ENCODE results near the gene ADAM10.

The ADAM10 gene

DNA sequence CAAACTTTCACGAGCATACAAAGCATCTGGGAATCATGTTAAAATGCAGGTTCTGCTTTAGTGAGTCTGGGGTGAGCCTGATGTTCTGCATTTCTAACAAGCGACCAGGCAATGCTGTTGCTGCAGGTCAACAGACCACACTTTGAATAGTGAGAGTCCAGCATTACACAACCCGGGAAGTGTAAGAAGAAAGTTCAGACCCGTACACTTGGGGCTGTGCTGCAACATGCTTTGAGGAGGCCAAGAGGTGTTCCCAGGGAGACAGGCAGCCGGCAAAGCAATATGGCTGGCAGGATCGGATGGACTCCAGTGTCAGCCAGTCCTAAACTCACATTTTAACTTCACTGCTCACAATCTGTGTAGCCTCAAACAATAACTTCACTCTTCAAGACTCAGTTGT lies 183.5 kb downstream of the ADAM10 start:
- DNase-seq (ENCODE audit: insufficient read length): no peak
- no peak for FAIRE-seq
- TF ChIP-seq POLR2AphosphoS5 (IDR thresholded peaks at IDR 0.05; ENCODE audit: low read depth, low read length) (no peak), POLR2A (IDR thresholded peaks at IDR 0.05; ENCODE audit: low read depth, low read length) (no peak), TAF1 (IDR thresholded peaks at IDR 0.05; ENCODE audit: borderline replicate concordance, low read depth, low read length) (no peak)

GRCh38 chr15:58565619-58566018 lies 183.9 kb downstream of the ADAM10 start:
- no peak for DNase-seq (ENCODE audit: insufficient read length)
- no peak for FAIRE-seq
- no peak for TF ChIP-seq TAF1 (IDR thresholded peaks at IDR 0.05; ENCODE audit: borderline replicate concordance, low read depth, low read length)
- TF ChIP-seq POLR2A (IDR thresholded peaks at IDR 0.05; ENCODE audit: low read depth, low read length): no peak
- TF ChIP-seq POLR2AphosphoS5 (IDR thresholded peaks at IDR 0.05; ENCODE audit: low read depth, low read length): no peak

GRCh38 chr15:58564981-58565380 lies 184.5 kb downstream of the ADAM10 start:
- TF ChIP-seq POLR2AphosphoS5 (IDR thresholded peaks at IDR 0.05; ENCODE audit: low read depth, low read length) (no peak), POLR2A (IDR thresholded peaks at IDR 0.05; ENCODE audit: low read depth, low read length) (no peak), TAF1 (IDR thresholded peaks at IDR 0.05; ENCODE audit: borderline replicate concordance, low read depth, low read length) (no peak)
- FAIRE-seq (no peak), DNase-seq (ENCODE audit: insufficient read length) (no peak)

DNA sequence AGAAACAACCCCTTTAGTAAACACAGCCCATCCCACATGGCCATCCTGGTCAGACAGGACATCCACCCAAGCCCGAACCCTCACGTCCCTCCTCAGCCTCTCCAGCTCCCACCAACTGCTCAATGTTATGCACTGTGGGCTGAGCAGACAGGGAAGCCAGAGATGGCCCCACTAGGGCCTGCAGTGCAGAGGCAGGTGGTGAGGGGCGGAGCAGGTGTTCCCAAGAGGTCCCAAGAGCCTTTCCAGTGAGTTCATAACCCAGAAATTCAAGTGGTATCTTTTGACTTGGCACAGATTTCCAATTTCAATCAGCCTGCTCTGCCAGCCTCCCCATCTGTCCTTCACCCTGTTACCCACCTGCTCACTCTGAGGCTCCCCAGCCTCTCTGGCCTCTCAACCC lies 187.4 kb downstream of the ADAM10 start:
- DNase-seq (ENCODE audit: insufficient read length) (no peak), FAIRE-seq (no peak)
- TF ChIP-seq POLR2AphosphoS5 (IDR thresholded peaks at IDR 0.05; ENCODE audit: low read depth, low read length) (no peak), TAF1 (IDR thresholded peaks at IDR 0.05; ENCODE audit: borderline replicate concordance, low read depth, low read length) (no peak), POLR2A (IDR thresholded peaks at IDR 0.05; ENCODE audit: low read depth, low read length) (no peak)

- no peak for FAIRE-seq
- TF ChIP-seq POLR2A (IDR thresholded peaks at IDR 0.05; ENCODE audit: low read depth, low read length): no peak
- TF ChIP-seq TAF1 (IDR thresholded peaks at IDR 0.05; ENCODE audit: borderline replicate concordance, low read depth, low read length): no peak
- no peak for TF ChIP-seq POLR2AphosphoS5 (IDR thresholded peaks at IDR 0.05; ENCODE audit: low read depth, low read length)
- no peak for DNase-seq (ENCODE audit: insufficient read length)
Measured at GRCh38 chr15:58561321-58561720, 188.2 kb downstream of the ADAM10 start.

DNA sequence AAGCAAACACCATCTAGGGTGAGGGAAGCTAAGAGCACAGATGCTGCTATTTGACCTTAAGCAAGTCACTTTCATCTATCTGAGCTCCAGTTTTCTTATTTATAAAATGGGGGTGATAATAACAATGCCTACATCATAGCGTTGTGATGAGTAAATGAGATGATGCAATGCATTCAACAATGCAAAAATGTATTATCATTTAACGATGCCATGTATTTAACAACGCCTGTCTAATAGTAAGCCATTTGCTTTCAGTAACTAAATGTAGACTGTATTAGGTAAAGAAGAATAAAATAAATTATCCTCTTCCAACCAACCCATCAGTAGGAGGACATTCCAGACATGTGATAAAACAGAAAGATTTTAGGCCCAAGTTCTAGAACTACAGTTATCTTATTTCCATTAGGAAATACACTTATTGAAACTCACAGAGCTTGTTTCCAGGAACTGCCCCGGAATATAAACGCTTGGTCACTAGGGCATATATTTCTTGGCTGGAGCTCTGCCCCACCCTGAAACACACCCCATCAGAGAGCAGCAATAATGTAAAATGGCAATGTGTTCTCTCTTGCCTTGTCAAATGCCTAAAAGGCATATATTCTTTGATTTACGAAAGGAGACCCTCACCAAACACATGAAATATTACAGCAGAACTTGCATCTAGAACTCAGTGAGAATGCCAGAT lies 189.5 kb downstream of the ADAM10 start:
- DNase-seq (ENCODE audit: insufficient read length): no peak
- no peak for TF ChIP-seq POLR2AphosphoS5 (IDR thresholded peaks at IDR 0.05; ENCODE audit: low read depth, low read length)
- TF ChIP-seq TAF1 (IDR thresholded peaks at IDR 0.05; ENCODE audit: borderline replicate concordance, low read depth, low read length): no peak
- no peak for TF ChIP-seq POLR2A (IDR thresholded peaks at IDR 0.05; ENCODE audit: low read depth, low read length)
- no peak for FAIRE-seq

DNA sequence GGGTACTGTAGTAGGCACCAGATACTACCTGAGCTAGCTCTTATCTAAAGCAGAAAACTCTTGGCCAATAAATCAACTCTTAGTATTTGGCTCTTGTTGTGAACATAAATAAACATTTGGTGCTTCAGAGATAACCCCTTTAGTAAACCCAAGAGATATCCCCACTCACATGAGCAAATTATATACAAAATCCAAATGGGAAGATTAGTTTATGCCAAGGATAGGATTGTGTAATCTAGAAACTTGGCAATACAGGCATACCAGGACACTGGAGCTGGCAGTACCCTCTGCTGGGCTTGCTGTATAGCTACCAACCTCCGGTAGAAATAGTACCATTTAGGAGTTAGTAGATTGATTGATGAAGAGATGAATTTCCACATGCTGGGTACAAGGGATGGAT lies 190.7 kb downstream of the ADAM10 start:
- no peak for TF ChIP-seq TAF1 (IDR thresholded peaks at IDR 0.05; ENCODE audit: borderline replicate concordance, low read depth, low read length)
- no peak for TF ChIP-seq POLR2A (IDR thresholded peaks at IDR 0.05; ENCODE audit: low read depth, low read length)
- no peak for TF ChIP-seq POLR2AphosphoS5 (IDR thresholded peaks at IDR 0.05; ENCODE audit: low read depth, low read length)
- no peak for DNase-seq (ENCODE audit: insufficient read length)
- FAIRE-seq: no peak

DNA sequence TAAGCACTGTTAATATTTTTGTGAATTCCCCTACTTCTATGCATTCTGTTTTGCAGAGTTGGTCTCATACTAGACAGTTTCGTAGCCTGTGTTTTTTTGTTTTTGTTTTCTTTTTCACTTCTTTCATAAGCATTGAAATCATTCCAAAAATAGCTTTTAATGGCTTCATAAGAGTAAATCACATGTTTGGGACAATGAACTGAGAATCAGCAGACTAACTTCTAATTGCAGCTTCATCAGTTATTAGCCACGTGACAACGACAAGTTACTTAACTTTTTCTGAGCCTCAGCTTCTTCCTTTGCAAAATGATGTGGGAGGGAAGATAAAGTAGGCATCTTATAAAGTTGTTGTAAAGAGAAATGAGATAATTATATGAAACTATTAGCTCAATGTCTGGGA lies 193.0 kb downstream of the ADAM10 start:
- no peak for DNase-seq (ENCODE audit: insufficient read length)
- TF ChIP-seq TAF1 (IDR thresholded peaks at IDR 0.05; ENCODE audit: borderline replicate concordance, low read depth, low read length): no peak
- TF ChIP-seq POLR2A (IDR thresholded peaks at IDR 0.05; ENCODE audit: low read depth, low read length): no peak
- no peak for TF ChIP-seq POLR2AphosphoS5 (IDR thresholded peaks at IDR 0.05; ENCODE audit: low read depth, low read length)
- no peak for FAIRE-seq

DNA sequence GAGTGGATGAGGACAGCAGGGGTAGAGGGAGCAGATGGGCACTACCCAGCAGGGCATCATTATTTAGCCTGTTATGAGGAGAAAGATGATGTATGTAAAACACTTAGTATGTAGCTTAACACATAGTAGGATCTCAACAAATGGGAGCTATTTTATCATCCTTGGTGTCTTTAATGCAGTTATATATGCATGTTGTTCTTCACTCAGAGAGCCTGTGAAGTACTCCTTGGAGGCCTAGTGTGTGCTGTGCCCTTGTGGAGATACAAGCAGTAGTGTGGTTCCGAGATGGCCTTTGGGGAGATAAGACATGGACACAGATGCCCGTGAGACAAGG lies 193.5 kb downstream of the ADAM10 start:
- no peak for DNase-seq (ENCODE audit: insufficient read length)
- no peak for TF ChIP-seq POLR2AphosphoS5 (IDR thresholded peaks at IDR 0.05; ENCODE audit: low read depth, low read length)
- no peak for TF ChIP-seq TAF1 (IDR thresholded peaks at IDR 0.05; ENCODE audit: borderline replicate concordance, low read depth, low read length)
- TF ChIP-seq POLR2A (IDR thresholded peaks at IDR 0.05; ENCODE audit: low read depth, low read length): no peak
- no peak for FAIRE-seq

DNA sequence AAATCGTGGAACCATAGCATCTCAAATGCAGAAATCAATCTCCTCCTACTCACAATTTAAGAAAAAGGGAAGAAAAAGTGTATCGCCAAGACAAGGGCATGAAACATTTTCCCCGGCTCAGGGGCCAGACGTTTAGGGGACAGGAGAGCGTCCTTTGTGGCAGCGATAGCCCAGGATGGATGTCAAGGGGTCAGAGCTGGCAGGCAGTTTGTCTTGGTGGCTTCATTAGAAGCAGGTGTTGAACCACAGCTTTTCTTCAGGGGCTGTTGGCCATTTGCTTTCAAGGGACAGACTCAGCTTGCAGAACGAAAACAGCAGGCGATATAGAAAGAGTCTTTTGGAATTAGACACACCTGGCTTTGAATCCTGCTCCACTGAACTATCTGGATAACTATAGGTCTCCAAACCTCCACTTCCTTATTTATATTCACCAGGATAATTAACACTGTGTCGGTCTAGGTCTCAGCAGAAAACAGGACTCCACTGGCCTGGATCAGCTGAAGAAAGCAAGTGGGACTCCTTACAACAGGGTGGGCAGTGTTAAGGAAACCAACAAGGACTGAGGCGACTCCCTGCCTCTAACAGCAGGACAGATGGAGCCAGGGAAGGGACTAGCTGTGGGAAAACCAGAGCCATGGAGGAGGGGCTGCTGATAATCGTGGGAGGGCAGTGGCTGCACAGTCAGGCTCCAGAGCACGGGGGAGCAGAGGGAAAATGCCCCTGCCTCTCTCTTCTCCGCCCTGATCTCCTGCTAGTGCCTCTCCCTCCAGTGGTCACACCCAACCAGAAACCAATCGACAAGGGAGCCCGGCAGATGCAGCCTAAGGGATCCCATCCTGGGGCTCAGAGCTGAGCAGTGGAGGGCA lies 194.1 kb downstream of the ADAM10 start:
- FAIRE-seq (no peak), DNase-seq (ENCODE audit: insufficient read length) (no peak)

GRCh38 chr15:58554758-58555157 lies 194.7 kb downstream of the ADAM10 start:
- TF ChIP-seq POLR2A (IDR thresholded peaks at IDR 0.05; ENCODE audit: low read depth, low read length) (no peak), POLR2AphosphoS5 (IDR thresholded peaks at IDR 0.05; ENCODE audit: low read depth, low read length) (no peak), TAF1 (IDR thresholded peaks at IDR 0.05; ENCODE audit: borderline replicate concordance, low read depth, low read length) (no peak)
- FAIRE-seq (no peak), DNase-seq (ENCODE audit: insufficient read length) (no peak)

More for the DNA sequence above, 194.1 kb downstream of the ADAM10 start:
- TF ChIP-seq POLR2AphosphoS5 (IDR thresholded peaks at IDR 0.05; ENCODE audit: low read depth, low read length) (no peak), POLR2A (IDR thresholded peaks at IDR 0.05; ENCODE audit: low read depth, low read length) (no peak), TAF1 (IDR thresholded peaks at IDR 0.05; ENCODE audit: borderline replicate concordance, low read depth, low read length) (no peak)

Data from GM12892 (cell line).